ENCODE measurements around the gene PROSER3.

Gene PROSER3

GRCh38 chr19:35715981-35716800 lies 41.8 kb upstream of the PROSER3 start:
- Histone ChIP-seq H2AFZ (ENCODE audit: low read depth) (peak overlapping the region; percentile 94), H3K27ac (peak overlapping the region; percentile 47), H3K4me2 (peak overlapping the region; percentile 96), H3K9ac (peak overlapping the region; percentile 61; the same call in 1 of the 2 replicates), H3K36me3 (ENCODE audit: insufficient read depth) (no peaks in the 10 kb centered on the region), H3K4me1 (ENCODE audit: low read depth, poor library complexity, severe bottlenecking) (peaks cover 15% of the 10 kb centered on the region), H4K20me1 (ENCODE audit: insufficient read depth) (no peaks in the 10 kb centered on the region), H3K27me3 (ENCODE audit: insufficient read depth, low read depth) (peaks cover 10% of the 10 kb centered on the region; the same call in 1 of the 2 replicates), H3K4me3 (IDR thresholded peaks at IDR 0.05; ENCODE audit: insufficient read depth, low read depth, low read length) (no peak overlapping the region), H3K79me2 (ENCODE audit: insufficient read depth, low read depth) (peaks cover 21% of the 10 kb centered on the region)
- no peak for TF ChIP-seq CTCF (conservative IDR thresholded peaks at IDR 0.05; ENCODE audit: low read depth, low read length)

- peak; percentile 84 for TF ChIP-seq CTCF (conservative IDR thresholded peaks at IDR 0.05; ENCODE audit: low read depth, low read length)
- Histone ChIP-seq H3K36me3 (ENCODE audit: insufficient read depth) (no peaks in the 10 kb centered on the region), H3K27me3 (ENCODE audit: insufficient read depth, low read depth) (peaks cover 10% of the 10 kb centered on the region; the same call in 1 of the 2 replicates), H3K4me1 (ENCODE audit: low read depth, poor library complexity, severe bottlenecking) (peaks cover 15% of the 10 kb centered on the region), H3K79me2 (ENCODE audit: insufficient read depth, low read depth) (peaks cover 21% of the 10 kb centered on the region), H3K9ac (peak overlapping the region; percentile 61; the same call in 1 of the 2 replicates), H3K27ac (peak overlapping the region; percentile 47), H3K4me2 (peak overlapping the region; percentile 96), H2AFZ (ENCODE audit: low read depth) (peak overlapping the region; percentile 94), H4K20me1 (ENCODE audit: insufficient read depth) (no peaks in the 10 kb centered on the region), H3K4me3 (IDR thresholded peaks at IDR 0.05; ENCODE audit: insufficient read depth, low read depth, low read length) (no peak overlapping the region)
Observed at GRCh38 chr19:35716801-35717664, 40.9 kb upstream of the PROSER3 start.

GRCh38 chr19:35717665-35718344 lies 40.2 kb upstream of the PROSER3 start, which contains the start of gene KMT2B:
TSS of gene KMT2B (plus strand) at chr19:35718003. CDS start at chr19:35718019, 16 bp downstream.
- H3K27me3 ChIP-seq (ENCODE audit: insufficient read depth, low read depth), result peaks cover 10% of the 10 kb centered on the region; the same call in 1 of the 2 replicates
- no peaks in the 10 kb centered on the region for H3K36me3 ChIP-seq (ENCODE audit: insufficient read depth)
- H4K20me1 ChIP-seq (ENCODE audit: insufficient read depth), result no peaks in the 10 kb centered on the region
- TF ChIP-seq CTCF (conservative IDR thresholded peaks at IDR 0.05; ENCODE audit: low read depth, low read length), result no peak
- peak within 1 kb of the TSS; percentile 96 for H3K4me2 ChIP-seq
- H3K27ac ChIP-seq, result peak within 1 kb of the TSS; percentile 62
- peaks cover 21% of the 10 kb centered on the region for H3K79me2 ChIP-seq (ENCODE audit: insufficient read depth, low read depth)
- peaks cover 15% of the 10 kb centered on the region for H3K4me1 ChIP-seq (ENCODE audit: low read depth, poor library complexity, severe bottlenecking)
- peak within 1 kb of the TSS; percentile 94 for H2AFZ ChIP-seq (ENCODE audit: low read depth)
- H3K4me3 ChIP-seq (IDR thresholded peaks at IDR 0.05; ENCODE audit: insufficient read depth, low read depth, low read length), result no peak within 1 kb of the TSS
- H3K9ac ChIP-seq, result peak within 1 kb of the TSS; percentile 91

Measured in KMS-11 (cell line).